SK-N-SH (cell line): ENCODE data around the gene PRELID3B. TPM values are rescaled to one million over a fixed set of nuclear protein-coding genes. Genes with fewer than 3 reads are reported as not detected.

Experiments
- CTCF ChIA-PET: fragments of 300-600, 350-600 bp; formaldehyde crosslinking; extraction: SDS; loops from one replicate; lab custom pipeline; 2021; lab: Yijun Ruan, JAX
- POLR2A ChIA-PET: fragments of 350-600 bp; sonication (Branson Sonifier 250); formaldehyde crosslinking; extraction: SDS; loops from one replicate; lab custom pipeline; 2020; ENCODE audit warnings: antibody characterized with exemption, inconsistent platforms; lab: Yijun Ruan, JAX
- DNase-seq: peaks from one replicate; pipeline ENCODE4 v3.0.0; 2012
- H2AFZ ChIP-seq: fragments of 200-600 bp; sonication (generic); 2 replicates; pipeline ENCODE4 v1.8.1; 2016; ENCODE audit warnings: antibody characterized with exemption, mild to moderate bottlenecking, low read depth
- H3F3A ChIP-seq: fragments of 200-600 bp; sonication (generic); replicated peaks from 2 replicates; pipeline ENCODE3; 2016; ENCODE audit warnings: antibody characterized with exemption, mild to moderate bottlenecking; ENCODE audit not compliant: insufficient read depth
- H3K27ac ChIP-seq, 2 experiments: fragments of 200-500 bp in 1 of 2; fragments of 200-600 bp in 1 of 2; sonication (Bioruptor generic) in 1 of 2; sonication (generic), shearing (Covaris generic) in 1 of 2; 2 replicates each; pipeline versions ENCODE4 v1.5.1 to v1.6.1; 2014 to 2016; ENCODE audit warnings: low read depth in 2 of 2, inconsistent platforms in 1 of 2, low read length in 1 of 2, mild to moderate bottlenecking in 1 of 2, mixed read lengths in 1 of 2
- H3K27me3 ChIP-seq: fragments of 200-600 bp; sonication (generic), shearing (Covaris generic); 2 replicates; pipeline ENCODE4 v1.6.1; 2016; ENCODE audit warnings: mixed run types; ENCODE audit not compliant: insufficient read depth
- H3K36me3 ChIP-seq, 2 experiments: fragments of 200-500 bp in 1 of 2; fragments of 200-600 bp in 1 of 2; sonication (Bioruptor generic) in 1 of 2; sonication (generic) in 1 of 2; replicated peaks in 1 of 2; 2 replicates each; pipeline versions ENCODE3 to v1.5.1; 2014 to 2016; ENCODE audit warnings: low read length in 1 of 2, mild to moderate bottlenecking in 1 of 2; ENCODE audit not compliant: insufficient read depth in 2 of 2, control insufficient read depth in 1 of 2
- H3K4me1 ChIP-seq, 2 experiments: fragments of 200-500 bp in 1 of 2; fragments of 200-600 bp in 1 of 2; sonication (Bioruptor generic) in 1 of 2; sonication (generic), shearing (Covaris generic) in 1 of 2; 2 replicates each; pipeline versions ENCODE4 v1.5.1 to v1.6.1; 2014 to 2016; ENCODE audit warnings: low read depth in 1 of 2, low read length in 1 of 2, mixed run types in 1 of 2; ENCODE audit not compliant: insufficient read depth in 2 of 2, control insufficient read depth in 1 of 2
- H3K4me2 ChIP-seq: fragments of 200-600 bp; sonication (generic), shearing (Covaris generic); 2 replicates; pipeline ENCODE4 v1.6.1; 2017; ENCODE audit warnings: mixed run types
- H3K4me3 ChIP-seq, 2 experiments: fragments of 200-500 bp in 1 of 2; fragments of 200-600 bp in 1 of 2; sonication (Bioruptor generic) in 1 of 2; sonication (generic), shearing (Covaris generic) in 1 of 2; 2 replicates each; pipeline versions ENCODE4 v1.5.1 to v1.8.1; 2014 to 2016; ENCODE audit warnings: low read depth in 2 of 2, inconsistent platforms in 1 of 2, low read length in 1 of 2, mild to moderate bottlenecking in 1 of 2, mixed read lengths in 1 of 2, moderate library complexity in 1 of 2
- H3K79me2 ChIP-seq: fragments of 200-600 bp; sonication (generic); 2 replicates; pipeline ENCODE4 v1.8.1; 2017; ENCODE audit warnings: mild to moderate bottlenecking; ENCODE audit not compliant: insufficient read depth
- H3K9ac ChIP-seq: fragments of 200-600 bp; sonication (generic); 2 replicates; pipeline ENCODE4 v1.6.1; 2017; ENCODE audit warnings: mixed run types
- H3K9me2 ChIP-seq: fragments of 200-600 bp; sonication (generic); 2 replicates; pipeline ENCODE4 v1.6.1; 2017; ENCODE audit warnings: mixed run types
- H3K9me3 ChIP-seq: fragments of 200-600 bp; sonication (generic); 2 replicates; pipeline ENCODE4 v1.6.1; 2017; ENCODE audit warnings: mixed run types, mild to moderate bottlenecking, moderate library complexity
- H4K20me1 ChIP-seq: fragments of 200-600 bp; sonication (generic); 2 replicates; pipeline ENCODE4 v1.6.1; 2017; ENCODE audit warnings: mild to moderate bottlenecking, mixed run types; ENCODE audit not compliant: insufficient read depth
- GABPA ChIP-seq: IDR thresholded peaks from 2 replicates; pipeline ENCODE4 v1.4.0; 2012; ENCODE audit warnings: low read depth, mild to moderate bottlenecking
- IRF3 ChIP-seq: fragments of 150-350 bp; IDR thresholded peaks from 2 replicates; pipeline ENCODE4 v1.6.1; 2016; ENCODE audit warnings: mild to moderate bottlenecking, low read depth, low read length
- JUND ChIP-seq: IDR thresholded peaks from 2 replicates; pipeline ENCODE4 v1.4.0; 2012
- MAX ChIP-seq: IDR thresholded peaks from 2 replicates; pipeline ENCODE4 v1.4.0; 2012; ENCODE audit warnings: low read depth
- NFIC ChIP-seq: IDR thresholded peaks from 2 replicates; pipeline ENCODE4 v1.4.0; 2012; ENCODE audit warnings: borderline replicate concordance
- NRF1 ChIP-seq: IDR thresholded peaks from 2 replicates; pipeline ENCODE4 v1.6.1; 2012; ENCODE audit warnings: low read depth, mild to moderate bottlenecking, low read length
- RFX5 ChIP-seq: IDR thresholded peaks from 2 replicates; pipeline ENCODE4 v1.6.1; 2012; ENCODE audit warnings: mild to moderate bottlenecking, improper control_type of control experiment, low read length
- SMC3 ChIP-seq: IDR thresholded peaks from 2 replicates; pipeline ENCODE4 v1.6.1; 2012; ENCODE audit warnings: low read depth, low read length, improper control_type of control experiment
- TAF1 ChIP-seq: IDR thresholded peaks from 2 replicates; pipeline ENCODE4 v1.6.1; 2012; ENCODE audit warnings: low read depth, mild to moderate bottlenecking, low read length, moderate library complexity, borderline replicate concordance
- USF1 ChIP-seq: IDR thresholded peaks from 2 replicates; pipeline ENCODE4 v1.4.0; 2012; ENCODE audit warnings: low read depth, borderline replicate concordance
- USF2 ChIP-seq: fragments of 150-350 bp; IDR thresholded peaks from 2 replicates; pipeline ENCODE4 v1.6.1; 2017; ENCODE audit warnings: antibody characterized with exemption, low read length, low read depth, borderline replicate concordance
- WGBS: methylation state at CpG from one replicate; pipeline ENCODE4 v1.1.6; 2017; ENCODE audit warnings: low lambda C conversion rate; 5-methylcytosine and 5-hydroxymethylcytosine counted together
- polyA plus RNA-seq, 3 experiments: library from polyadenylated mRNA; depleted of rRNA; stranded (reverse); fragments of >200 nt; gene quantifications; 2 replicates each; pipeline ENCODE4 v1.2.3, GENCODE V29; 2012

The PRELID3B gene
- polyA plus RNA-seq, 1 of the 3 experiments (the other 2 are of a cell fraction) = 20.9 TPM

GRCh38 chr20:59050437-59050836 lies 7.9 kb upstream of the PRELID3B start:
- Histone ChIP-seq H3K4me3 (no peak overlapping the region), H4K20me1 (no peaks in the 10 kb centered on the region), H3F3A (no peaks in the 10 kb centered on the region), H3K9me2 (no peaks in the 10 kb centered on the region), H3K79me2 (no peaks in the 10 kb centered on the region), H3K27me3 (no peaks in the 10 kb centered on the region), H3K27ac (no peak overlapping the region), H3K4me2 (no peak overlapping the region), H3K36me3 (no peaks in the 10 kb centered on the region), H3K9ac (no peak overlapping the region), H2AFZ (no peak overlapping the region), H3K4me1 (peaks cover 0 to 1% of the 10 kb centered on the region in 2 experiments; a peak in 1 of 4 replicates), H3K9me3 (no peaks in the 10 kb centered on the region)
- TF ChIP-seq GABPA = no peak
- no peak for TF ChIP-seq NFIC
- no peak for TF ChIP-seq SMC3
- no peak for TF ChIP-seq TAF1
- no peak for DNase-seq
- ChIA-PET CTCF (interaction anchor here (0.7 to 2.6 kb wide), 3 partner anchors 32 to 405 kb away, joined by 3 to 8 read pairs (median 3); no protein-coding TSS in a partner anchor), POLR2A (no interaction called here)
- WGBS = 46% methylated on average over 1 of the region's 1 CpG

- H3K4me3 ChIP-seq = no peak overlapping the region; a peak in 1 of 4 replicates
- TF ChIP-seq IRF3 = no peak
- no peak for TF ChIP-seq NRF1
- TF ChIP-seq MAX = no peak
- TF ChIP-seq NFIC = no peak
- TF ChIP-seq RFX5 = no peak
- no peak for TF ChIP-seq SMC3
- TF ChIP-seq USF2 = no peak
- no peak for TF ChIP-seq USF1
- no peak for TF ChIP-seq JUND
- no peaks in the 10 kb centered on the region for H3K27me3 ChIP-seq
- H3K4me2 ChIP-seq = peak overlapping the region; percentile 15
- no peak overlapping the region for H3K9ac ChIP-seq
- H4K20me1 ChIP-seq = no peaks in the 10 kb centered on the region
- H3K36me3 ChIP-seq = no peaks in the 10 kb centered on the region
- H3K4me1 ChIP-seq = peaks cover 0 to 2% of the 10 kb centered on the region in 2 experiments; a peak in 1 of 4 replicates
- H2AFZ ChIP-seq = no peak overlapping the region
- H3K79me2 ChIP-seq = no peaks in the 10 kb centered on the region
- H3K9me3 ChIP-seq = no peaks in the 10 kb centered on the region
- ChIA-PET CTCF (no interaction called here), POLR2A (no interaction called here)
- H3K27ac ChIP-seq = no peak overlapping the region
- H3K9me2 ChIP-seq = no peaks in the 10 kb centered on the region
- WGBS = 63% methylated on average over 2 of the region's 2 CpGs
- H3F3A ChIP-seq = no peaks in the 10 kb centered on the region
- DNase-seq = no peak
Measured at GRCh38 chr20:59048681-59049030, 6.1 kb upstream of the PRELID3B start.
